ENCODE results near the gene OLFML2B.

The OLFML2B gene

DNA sequence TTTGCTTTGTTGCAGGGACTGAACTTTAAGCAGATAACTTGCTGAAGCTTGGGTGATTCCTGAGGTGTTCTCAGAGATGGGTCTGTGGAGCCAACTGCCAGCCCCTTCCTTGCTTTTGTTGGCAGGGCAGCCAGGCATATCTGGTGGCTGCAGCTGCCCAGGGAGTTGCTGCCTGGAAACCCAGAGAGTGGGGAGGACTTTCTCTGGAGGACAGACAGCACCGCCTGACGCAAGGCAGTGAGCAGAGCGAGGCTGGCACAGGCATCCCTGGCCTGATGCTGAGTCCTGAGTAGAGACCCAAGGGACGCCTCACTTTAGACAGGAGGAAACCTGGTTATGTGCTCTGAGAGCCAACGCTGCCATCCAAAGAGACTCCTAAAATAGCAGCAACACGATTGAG is 9.8 kb upstream of the OLFML2B start:
- no peak for DNase-seq
- no peak overlapping the region for H3K27ac ChIP-seq
- no peak overlapping the region for H3K4me3 ChIP-seq (ENCODE audit: low read depth, low read length)
- TF ChIP-seq, protein P1, sequence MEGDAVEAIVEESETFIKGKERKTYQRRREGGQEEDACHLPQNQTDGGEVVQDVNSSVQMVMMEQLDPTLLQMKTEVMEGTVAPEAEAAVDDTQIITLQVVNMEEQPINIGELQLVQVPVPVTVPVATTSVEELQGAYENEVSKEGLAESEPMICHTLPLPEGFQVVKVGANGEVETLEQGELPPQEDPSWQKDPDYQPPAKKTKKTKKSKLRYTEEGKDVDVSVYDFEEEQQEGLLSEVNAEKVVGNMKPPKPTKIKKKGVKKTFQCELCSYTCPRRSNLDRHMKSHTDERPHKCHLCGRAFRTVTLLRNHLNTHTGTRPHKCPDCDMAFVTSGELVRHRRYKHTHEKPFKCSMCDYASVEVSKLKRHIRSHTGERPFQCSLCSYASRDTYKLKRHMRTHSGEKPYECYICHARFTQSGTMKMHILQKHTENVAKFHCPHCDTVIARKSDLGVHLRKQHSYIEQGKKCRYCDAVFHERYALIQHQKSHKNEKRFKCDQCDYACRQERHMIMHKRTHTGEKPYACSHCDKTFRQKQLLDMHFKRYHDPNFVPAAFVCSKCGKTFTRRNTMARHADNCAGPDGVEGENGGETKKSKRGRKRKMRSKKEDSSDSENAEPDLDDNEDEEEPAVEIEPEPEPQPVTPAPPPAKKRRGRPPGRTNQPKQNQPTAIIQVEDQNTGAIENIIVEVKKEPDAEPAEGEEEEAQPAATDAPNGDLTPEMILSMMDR (IDR thresholded peaks at IDR 0.05; ENCODE audit: low read depth, low read length, missing control alignments): no peak
- H3K27me3 ChIP-seq (replicated peaks): no peaks in the 10 kb centered on the region
- in situ Hi-C loops (cut with HindIII; ENCODE audit: low pct_ligation_motif_present, low sequenced_read_pairs): loop anchor here (25.0 kb wide), 2 partner anchors 171 to 246 kb away; no protein-coding TSS in a partner anchor
- H3K36me3 ChIP-seq (replicated peaks): no peaks in the 10 kb centered on the region

DNA sequence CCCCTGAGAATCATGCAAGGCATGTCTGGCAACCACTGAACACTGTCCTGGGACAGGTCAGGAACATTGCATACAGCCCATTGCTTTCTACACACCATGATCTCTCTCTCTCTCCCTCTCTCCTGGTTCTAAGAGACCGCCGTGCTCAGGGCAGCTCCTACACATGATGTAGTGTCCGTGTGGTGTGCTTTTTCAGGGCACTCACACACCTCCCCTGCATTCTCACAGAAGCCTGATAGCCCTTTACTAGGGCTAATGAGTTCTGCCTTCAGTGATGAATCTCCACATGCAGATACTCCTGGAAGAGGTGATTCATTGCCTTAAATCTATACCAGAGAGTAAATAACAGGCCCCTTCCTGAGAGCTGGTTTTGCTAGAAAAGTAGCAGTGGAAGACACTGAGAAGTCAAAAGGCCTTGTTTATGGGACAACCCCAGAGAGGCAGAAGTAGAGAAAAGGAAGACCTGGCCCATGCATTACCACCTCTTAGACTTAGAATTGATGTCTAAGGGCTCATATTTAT is 7.2 kb upstream of the OLFML2B start:
- TF ChIP-seq, protein P1 (IDR thresholded peaks at IDR 0.05; ENCODE audit: low read depth, low read length, missing control alignments): no peak
- in situ Hi-C loops (cut with HindIII; ENCODE audit: low pct_ligation_motif_present, low sequenced_read_pairs): loop anchor here (25.0 kb wide), 2 partner anchors 169 to 244 kb away; no protein-coding TSS in a partner anchor
- H3K36me3 ChIP-seq (replicated peaks): no peaks in the 10 kb centered on the region
- no peaks in the 10 kb centered on the region for H3K27me3 ChIP-seq (replicated peaks)
- no peak overlapping the region for H3K4me3 ChIP-seq (ENCODE audit: low read depth, low read length)
- DNase-seq: no peak
- H3K27ac ChIP-seq: no peak overlapping the region

DNA sequence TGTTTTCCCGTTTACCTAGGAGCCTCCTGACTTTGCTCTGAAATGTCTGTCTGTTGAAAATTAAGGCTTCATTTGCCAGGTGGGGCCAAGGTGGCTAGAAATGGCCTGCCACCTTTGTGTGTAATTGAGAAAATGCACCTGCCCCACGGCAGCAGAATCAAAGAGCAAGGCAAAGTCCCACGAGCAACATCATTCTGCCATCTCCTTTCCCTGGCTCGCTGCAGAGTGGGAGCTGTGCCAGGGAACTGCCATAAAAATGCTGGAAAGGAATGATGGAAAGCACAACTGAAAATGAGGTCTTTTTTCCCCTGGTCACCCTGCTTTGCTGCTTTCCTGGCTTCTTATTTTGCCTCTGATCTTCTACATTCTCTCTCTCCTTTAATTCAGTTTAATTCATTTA is 5.5 kb upstream of the OLFML2B start:
- no peak for DNase-seq
- TF ChIP-seq, protein P1 (IDR thresholded peaks at IDR 0.05; ENCODE audit: low read depth, low read length, missing control alignments): no peak
- no peaks in the 10 kb centered on the region for H3K27me3 ChIP-seq (replicated peaks)
- H3K4me3 ChIP-seq (ENCODE audit: low read depth, low read length): no peak overlapping the region
- H3K36me3 ChIP-seq (replicated peaks): no peaks in the 10 kb centered on the region
- in situ Hi-C loops (cut with HindIII; ENCODE audit: low pct_ligation_motif_present, low sequenced_read_pairs): loop anchor here (25.0 kb wide), 2 partner anchors 167 to 242 kb away; no protein-coding TSS in a partner anchor
- no peak overlapping the region for H3K27ac ChIP-seq

DNA sequence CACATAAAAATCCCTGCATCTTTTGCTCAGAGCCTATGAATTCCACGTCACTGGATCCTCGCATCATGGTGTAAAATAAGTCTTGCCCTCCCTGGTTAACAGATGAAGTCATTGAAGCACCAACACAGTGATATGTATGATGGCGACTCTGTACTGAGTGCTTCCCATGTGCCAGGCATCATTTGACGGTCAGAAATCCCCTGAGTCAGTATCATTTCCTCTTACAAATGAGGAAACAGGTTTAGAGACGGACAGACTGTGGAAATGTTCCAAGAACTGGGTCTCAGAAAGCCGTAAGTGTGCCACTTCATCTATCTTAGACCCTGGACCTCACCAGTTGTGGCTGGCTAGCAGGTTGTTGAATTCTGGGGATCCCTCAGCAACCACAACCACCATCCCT is 5.1 kb upstream of the OLFML2B start:
- no peak for DNase-seq
- Histone ChIP-seq H3K36me3 (replicated peaks) (no peaks in the 10 kb centered on the region), H3K27me3 (replicated peaks) (no peaks in the 10 kb centered on the region), H3K4me3 (ENCODE audit: low read depth, low read length) (no peak overlapping the region), H3K27ac (no peak overlapping the region)
- in situ Hi-C loops (cut with HindIII; ENCODE audit: low pct_ligation_motif_present, low sequenced_read_pairs): loop anchor here (25.0 kb wide), 2 partner anchors 166 to 241 kb away; no protein-coding TSS in a partner anchor
- TF ChIP-seq, protein P1 (IDR thresholded peaks at IDR 0.05; ENCODE audit: low read depth, low read length, missing control alignments): no peak

DNA sequence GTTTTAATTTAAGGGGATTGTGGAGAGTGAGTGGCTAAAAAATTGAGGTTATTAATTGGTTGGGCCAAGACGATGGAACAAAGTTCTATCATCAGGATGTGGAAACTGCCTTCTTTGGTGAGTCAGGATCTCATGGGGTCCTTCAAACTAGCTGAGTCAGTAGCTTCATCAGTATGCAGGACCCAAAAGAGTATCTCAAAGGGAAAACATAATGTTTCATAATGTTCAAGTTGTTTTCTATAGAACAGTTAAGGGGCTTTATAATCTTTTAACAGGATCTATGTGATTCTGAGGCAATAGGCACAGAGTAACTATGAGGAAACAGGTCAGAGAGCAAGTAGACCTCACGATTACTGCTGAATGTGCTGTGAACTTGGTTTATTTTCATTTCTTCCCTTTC is 3.2 kb upstream of the OLFML2B start:
- in situ Hi-C loops (cut with HindIII; ENCODE audit: low pct_ligation_motif_present, low sequenced_read_pairs): loop anchor here (25.0 kb wide), 2 partner anchors 165 to 240 kb away; no protein-coding TSS in a partner anchor
- TF ChIP-seq, protein P1 (IDR thresholded peaks at IDR 0.05; ENCODE audit: low read depth, low read length, missing control alignments): no peak
- H3K36me3 ChIP-seq (replicated peaks): no peaks in the 10 kb centered on the region
- H3K27ac ChIP-seq: no peak overlapping the region
- no peak overlapping the region for H3K4me3 ChIP-seq (ENCODE audit: low read depth, low read length)
- no peak for DNase-seq
- H3K27me3 ChIP-seq (replicated peaks): no peaks in the 10 kb centered on the region

DNA sequence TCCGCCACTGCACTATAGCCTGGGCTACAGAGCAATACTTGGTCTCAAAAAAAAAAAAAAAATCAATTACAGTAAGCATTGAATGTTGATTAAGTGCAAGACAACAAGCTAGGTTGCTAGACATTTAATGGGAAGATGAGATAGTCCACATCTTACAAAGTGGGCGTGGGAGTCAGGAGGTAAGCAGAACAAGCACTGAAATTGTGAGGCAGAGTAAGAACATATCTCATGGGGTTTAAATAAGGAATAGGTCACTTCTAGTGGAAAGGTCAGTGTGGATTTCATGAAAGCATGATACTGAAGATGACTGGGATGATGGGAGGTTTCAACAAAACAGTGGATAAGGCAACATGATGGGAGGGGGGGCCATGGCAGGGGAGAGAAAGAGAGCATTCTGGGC is 1.9 kb upstream of the OLFML2B start:
- Histone ChIP-seq H3K27me3 (replicated peaks) (no peaks in the 10 kb centered on the region), H3K36me3 (replicated peaks) (no peaks in the 10 kb centered on the region), H3K4me3 (ENCODE audit: low read depth, low read length) (no peak overlapping the region), H3K27ac (no peak overlapping the region)
- TF ChIP-seq, protein P1 (IDR thresholded peaks at IDR 0.05; ENCODE audit: low read depth, low read length, missing control alignments): no peak
- in situ Hi-C loops (cut with HindIII; ENCODE audit: low pct_ligation_motif_present, low sequenced_read_pairs): loop anchor here (25.0 kb wide), 2 partner anchors 163 to 238 kb away; no protein-coding TSS in a partner anchor
- DNase-seq: no peak

Data from brain microvascular endothelial cell (primary cell).